ENCODE data around the gene CYBA. TPM values are rescaled to one million over a fixed set of nuclear protein-coding genes. Genes with fewer than 3 reads are reported as not detected.

Gene CYBA
- total and polyA plus RNA-seq, 2 of the 13 experiments (the other 11 are each of a cell fraction or from before 2014, with no cell fraction given), result 196 to 250 TPM

DNA sequence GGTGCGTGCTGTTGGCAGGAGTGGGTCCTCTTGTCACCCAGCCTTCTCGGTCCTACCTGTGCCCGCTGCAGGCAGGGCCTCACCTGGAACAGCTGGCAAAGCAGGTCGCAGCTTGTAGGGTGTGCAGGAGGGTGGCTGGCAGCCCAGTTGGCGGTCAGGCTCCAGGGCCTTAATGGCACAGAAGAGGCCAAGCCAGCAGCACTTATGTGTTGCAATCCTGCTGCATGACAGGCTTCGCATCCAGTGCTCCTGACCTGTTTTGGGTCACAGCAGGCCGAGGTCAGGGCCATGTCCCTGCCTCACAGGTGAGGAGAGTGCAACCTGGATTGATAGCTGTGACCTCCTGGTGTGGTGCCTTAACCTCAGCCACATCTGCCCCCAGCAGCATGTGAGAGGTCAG, 48.8 kb downstream of the CYBA start (continued):
- TF ChIP-seq, protein P1, sequence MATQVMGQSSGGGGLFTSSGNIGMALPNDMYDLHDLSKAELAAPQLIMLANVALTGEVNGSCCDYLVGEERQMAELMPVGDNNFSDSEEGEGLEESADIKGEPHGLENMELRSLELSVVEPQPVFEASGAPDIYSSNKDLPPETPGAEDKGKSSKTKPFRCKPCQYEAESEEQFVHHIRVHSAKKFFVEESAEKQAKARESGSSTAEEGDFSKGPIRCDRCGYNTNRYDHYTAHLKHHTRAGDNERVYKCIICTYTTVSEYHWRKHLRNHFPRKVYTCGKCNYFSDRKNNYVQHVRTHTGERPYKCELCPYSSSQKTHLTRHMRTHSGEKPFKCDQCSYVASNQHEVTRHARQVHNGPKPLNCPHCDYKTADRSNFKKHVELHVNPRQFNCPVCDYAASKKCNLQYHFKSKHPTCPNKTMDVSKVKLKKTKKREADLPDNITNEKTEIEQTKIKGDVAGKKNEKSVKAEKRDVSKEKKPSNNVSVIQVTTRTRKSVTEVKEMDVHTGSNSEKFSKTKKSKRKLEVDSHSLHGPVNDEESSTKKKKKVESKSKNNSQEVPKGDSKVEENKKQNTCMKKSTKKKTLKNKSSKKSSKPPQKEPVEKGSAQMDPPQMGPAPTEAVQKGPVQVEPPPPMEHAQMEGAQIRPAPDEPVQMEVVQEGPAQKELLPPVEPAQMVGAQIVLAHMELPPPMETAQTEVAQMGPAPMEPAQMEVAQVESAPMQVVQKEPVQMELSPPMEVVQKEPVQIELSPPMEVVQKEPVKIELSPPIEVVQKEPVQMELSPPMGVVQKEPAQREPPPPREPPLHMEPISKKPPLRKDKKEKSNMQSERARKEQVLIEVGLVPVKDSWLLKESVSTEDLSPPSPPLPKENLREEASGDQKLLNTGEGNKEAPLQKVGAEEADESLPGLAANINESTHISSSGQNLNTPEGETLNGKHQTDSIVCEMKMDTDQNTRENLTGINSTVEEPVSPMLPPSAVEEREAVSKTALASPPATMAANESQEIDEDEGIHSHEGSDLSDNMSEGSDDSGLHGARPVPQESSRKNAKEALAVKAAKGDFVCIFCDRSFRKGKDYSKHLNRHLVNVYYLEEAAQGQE (IDR thresholded peaks at IDR 0.05; ENCODE audit: borderline replicate concordance in 1 of 2, low read depth in 1 of 2, low read length in 2 of 2), result no peak
- TF ChIP-seq CEBPB (IDR thresholded peaks at IDR 0.05; ENCODE audit: borderline replicate concordance, low read depth, low read length) (peak; percentile 50; the same call in 1 of the 2 replicates), TOPORS (CRISPR knock-in tag; IDR thresholded peaks at IDR 0.05) (no peak), KDM6A (CRISPR knock-in tag; IDR thresholded peaks at IDR 0.05; ENCODE audit: low read depth) (no peak), EED (CRISPR knock-in tag; IDR thresholded peaks at IDR 0.05) (no peak), TMF1 (CRISPR knock-in tag; IDR thresholded peaks at IDR 0.05; ENCODE audit: low read depth) (no peak), NCOA1 (CRISPR knock-in tag; IDR thresholded peaks at IDR 0.05) (no peak), CBFB (CRISPR knock-in tag; IDR thresholded peaks at IDR 0.05) (no peak), CBX5 (CRISPR knock-in tag; IDR thresholded peaks at IDR 0.05; ENCODE audit: borderline replicate concordance) (no peak), ELF3 (CRISPR knock-in tag; IDR thresholded peaks at IDR 0.05) (no peak), ZNF782 (CRISPR knock-in tag; IDR thresholded peaks at IDR 0.05; ENCODE audit: borderline replicate concordance) (no peak), ESRRA (CRISPR knock-in tag; IDR thresholded peaks at IDR 0.05; ENCODE audit: low read depth) (peak; percentile 75; the same call in 1 of the 2 replicates), ETV6 (CRISPR knock-in tag; conservative IDR thresholded peaks at IDR 0.05) (no peak), PHF21A (CRISPR knock-in tag; IDR thresholded peaks at IDR 0.05) (no peak), ZNF263 (CRISPR knock-in tag; IDR thresholded peaks at IDR 0.05) (no peak), ELF4 (CRISPR knock-in tag; IDR thresholded peaks at IDR 0.05; ENCODE audit: borderline replicate concordance) (no peak)
- TF ChIP-seq, protein P2, sequence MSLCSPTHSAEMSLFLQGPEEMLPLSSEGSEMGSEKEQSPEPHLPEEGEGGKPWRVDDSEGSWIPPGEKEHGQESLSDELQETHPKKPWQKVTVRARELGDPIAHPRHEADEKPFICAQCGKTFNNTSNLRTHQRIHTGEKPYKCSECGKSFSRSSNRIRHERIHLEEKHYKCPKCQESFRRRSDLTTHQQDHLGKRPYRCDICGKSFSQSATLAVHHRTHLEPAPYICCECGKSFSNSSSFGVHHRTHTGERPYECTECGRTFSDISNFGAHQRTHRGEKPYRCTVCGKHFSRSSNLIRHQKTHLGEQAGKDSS (CRISPR knock-in tag; IDR thresholded peaks at IDR 0.05; ENCODE audit: borderline replicate concordance, low read depth), result no peak
- TF ChIP-seq, protein P3, sequence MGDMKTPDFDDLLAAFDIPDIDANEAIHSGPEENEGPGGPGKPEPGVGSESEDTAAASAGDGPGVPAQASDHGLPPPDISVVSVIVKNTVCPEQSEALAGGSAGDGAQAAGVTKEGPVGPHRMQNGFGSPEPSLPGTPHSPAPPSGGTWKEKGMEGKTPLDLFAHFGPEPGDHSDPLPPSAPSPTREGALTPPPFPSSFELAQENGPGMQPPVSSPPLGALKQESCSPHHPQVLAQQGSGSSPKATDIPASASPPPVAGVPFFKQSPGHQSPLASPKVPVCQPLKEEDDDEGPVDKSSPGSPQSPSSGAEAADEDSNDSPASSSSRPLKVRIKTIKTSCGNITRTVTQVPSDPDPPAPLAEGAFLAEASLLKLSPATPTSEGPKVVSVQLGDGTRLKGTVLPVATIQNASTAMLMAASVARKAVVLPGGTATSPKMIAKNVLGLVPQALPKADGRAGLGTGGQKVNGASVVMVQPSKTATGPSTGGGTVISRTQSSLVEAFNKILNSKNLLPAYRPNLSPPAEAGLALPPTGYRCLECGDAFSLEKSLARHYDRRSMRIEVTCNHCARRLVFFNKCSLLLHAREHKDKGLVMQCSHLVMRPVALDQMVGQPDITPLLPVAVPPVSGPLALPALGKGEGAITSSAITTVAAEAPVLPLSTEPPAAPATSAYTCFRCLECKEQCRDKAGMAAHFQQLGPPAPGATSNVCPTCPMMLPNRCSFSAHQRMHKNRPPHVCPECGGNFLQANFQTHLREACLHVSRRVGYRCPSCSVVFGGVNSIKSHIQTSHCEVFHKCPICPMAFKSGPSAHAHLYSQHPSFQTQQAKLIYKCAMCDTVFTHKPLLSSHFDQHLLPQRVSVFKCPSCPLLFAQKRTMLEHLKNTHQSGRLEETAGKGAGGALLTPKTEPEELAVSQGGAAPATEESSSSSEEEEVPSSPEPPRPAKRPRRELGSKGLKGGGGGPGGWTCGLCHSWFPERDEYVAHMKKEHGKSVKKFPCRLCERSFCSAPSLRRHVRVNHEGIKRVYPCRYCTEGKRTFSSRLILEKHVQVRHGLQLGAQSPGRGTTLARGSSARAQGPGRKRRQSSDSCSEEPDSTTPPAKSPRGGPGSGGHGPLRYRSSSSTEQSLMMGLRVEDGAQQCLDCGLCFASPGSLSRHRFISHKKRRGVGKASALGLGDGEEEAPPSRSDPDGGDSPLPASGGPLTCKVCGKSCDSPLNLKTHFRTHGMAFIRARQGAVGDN (CRISPR knock-in tag; IDR thresholded peaks at IDR 0.05), result peak; percentile 33; the same call in 1 of the 2 replicates
- TF ChIP-seq, protein P4, sequence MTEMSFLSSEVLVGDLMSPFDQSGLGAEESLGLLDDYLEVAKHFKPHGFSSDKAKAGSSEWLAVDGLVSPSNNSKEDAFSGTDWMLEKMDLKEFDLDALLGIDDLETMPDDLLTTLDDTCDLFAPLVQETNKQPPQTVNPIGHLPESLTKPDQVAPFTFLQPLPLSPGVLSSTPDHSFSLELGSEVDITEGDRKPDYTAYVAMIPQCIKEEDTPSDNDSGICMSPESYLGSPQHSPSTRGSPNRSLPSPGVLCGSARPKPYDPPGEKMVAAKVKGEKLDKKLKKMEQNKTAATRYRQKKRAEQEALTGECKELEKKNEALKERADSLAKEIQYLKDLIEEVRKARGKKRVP (CRISPR knock-in tag; IDR thresholded peaks at IDR 0.05), result no peak
- TF ChIP-seq, protein P5, sequence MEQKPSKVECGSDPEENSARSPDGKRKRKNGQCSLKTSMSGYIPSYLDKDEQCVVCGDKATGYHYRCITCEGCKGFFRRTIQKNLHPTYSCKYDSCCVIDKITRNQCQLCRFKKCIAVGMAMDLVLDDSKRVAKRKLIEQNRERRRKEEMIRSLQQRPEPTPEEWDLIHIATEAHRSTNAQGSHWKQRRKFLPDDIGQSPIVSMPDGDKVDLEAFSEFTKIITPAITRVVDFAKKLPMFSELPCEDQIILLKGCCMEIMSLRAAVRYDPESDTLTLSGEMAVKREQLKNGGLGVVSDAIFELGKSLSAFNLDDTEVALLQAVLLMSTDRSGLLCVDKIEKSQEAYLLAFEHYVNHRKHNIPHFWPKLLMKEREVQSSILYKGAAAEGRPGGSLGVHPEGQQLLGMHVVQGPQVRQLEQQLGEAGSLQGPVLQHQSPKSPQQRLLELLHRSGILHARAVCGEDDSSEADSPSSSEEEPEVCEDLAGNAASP (CRISPR knock-in tag; IDR thresholded peaks at IDR 0.05; ENCODE audit: borderline replicate concordance), result peak; percentile 65; the same call in 1 of the 2 replicates
